ENCODE measurements around the gene BRIX1.

The BRIX1 gene, protein sequence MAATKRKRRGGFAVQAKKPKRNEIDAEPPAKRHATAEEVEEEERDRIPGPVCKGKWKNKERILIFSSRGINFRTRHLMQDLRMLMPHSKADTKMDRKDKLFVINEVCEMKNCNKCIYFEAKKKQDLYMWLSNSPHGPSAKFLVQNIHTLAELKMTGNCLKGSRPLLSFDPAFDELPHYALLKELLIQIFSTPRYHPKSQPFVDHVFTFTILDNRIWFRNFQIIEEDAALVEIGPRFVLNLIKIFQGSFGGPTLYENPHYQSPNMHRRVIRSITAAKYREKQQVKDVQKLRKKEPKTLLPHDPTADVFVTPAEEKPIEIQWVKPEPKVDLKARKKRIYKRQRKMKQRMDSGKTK

DNA sequence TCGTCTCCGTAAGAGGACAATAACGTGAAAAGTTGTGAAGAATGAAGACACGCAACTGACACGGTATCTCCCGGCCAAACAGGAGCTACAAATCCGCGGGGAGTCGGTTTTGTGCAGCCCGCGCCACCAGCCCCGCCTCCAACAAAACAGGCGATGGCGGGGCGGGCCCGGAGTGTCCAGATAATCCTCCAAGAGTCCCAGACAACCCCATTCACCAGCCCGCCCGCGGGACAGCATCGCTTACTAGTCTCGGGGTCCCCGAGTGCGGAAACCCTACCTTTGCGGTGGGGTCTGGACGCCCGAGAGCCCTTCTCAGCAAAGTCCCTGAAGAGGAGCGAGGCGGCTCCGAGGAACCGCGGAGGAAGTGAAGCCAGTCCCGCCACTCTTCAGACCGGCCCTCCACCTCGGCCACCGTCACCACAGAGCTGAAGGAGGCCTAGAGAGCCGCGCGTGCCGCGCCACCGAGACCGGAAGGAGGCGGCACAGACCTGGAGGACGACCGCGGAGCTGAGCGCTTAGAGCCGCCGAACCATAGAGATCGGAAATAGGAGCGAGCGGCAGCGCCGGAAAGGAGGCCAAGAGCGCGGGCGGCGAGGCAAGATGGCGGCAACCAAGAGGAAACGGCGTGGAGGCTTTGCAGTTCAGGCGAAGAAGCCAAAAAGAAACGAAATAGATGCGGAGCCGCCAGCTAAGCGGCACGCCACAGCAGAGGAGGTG, at the start of gene BRIX1, which contains the start of gene RAD1:
Gene BRIX1, plus strand, starts transcription at position 573 of the 717 bp plus-strand sequence. Its CDS starts 28 bp downstream, at position 601.
Gene RAD1, minus strand, starts transcription at position 366 of the 717 bp plus-strand sequence. CDS start 612 bp downstream, outside the sequence.
- DNase-seq (ENCODE audit: low spot score) = peak; percentile 91

- DNase-seq (ENCODE audit: low spot score) = no peak
These were observed 48.5 kb upstream of the BRIX1 start for GRCh38 chr5:34866989-34867471.

DNA sequence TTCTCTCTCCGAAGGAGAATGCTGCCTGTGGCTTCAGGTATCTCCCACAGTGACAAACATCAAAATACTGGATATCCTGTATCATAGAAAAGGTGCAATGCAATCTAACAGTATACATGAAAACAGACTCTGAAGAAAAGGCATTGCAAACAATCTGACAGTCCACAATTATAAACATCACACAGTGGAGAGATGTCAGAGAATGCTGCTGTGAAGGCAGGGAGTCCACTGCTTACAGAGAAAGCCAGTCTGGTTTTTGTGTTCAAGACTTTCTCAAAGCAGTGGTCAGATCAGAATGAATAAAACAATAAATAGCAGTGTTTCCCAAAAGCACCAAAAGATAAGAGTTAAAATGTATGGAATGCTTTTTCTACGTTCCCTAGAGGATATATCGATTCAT, 47.9 kb upstream of the BRIX1 start:
- DNase-seq (ENCODE audit: low spot score) = no peak

GRCh38 chr5:34868791-34869190, 46.7 kb upstream of the BRIX1 start:
- DNase-seq (ENCODE audit: low spot score) = no peak

GRCh38 chr5:34869256-34869655, 46.3 kb upstream of the BRIX1 start:
- no peak for DNase-seq (ENCODE audit: low spot score)

DNA sequence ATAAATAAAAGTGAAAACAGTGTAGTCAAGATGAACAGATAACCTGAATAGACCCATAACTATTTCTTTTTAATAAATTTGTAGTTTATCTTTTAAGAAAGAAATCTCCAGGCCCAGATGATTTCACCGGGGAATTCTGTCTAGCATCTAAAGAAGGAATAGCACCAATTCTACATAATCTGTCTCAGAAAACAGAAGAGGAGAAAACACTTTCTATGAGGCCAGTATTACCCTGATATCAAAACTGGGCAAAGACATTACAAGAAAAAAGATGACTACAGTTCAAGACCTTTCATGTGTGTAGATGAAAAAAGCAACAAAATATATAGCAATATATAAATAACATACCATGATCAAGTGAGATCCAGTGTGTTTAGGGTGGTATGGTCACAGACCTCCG, 45.1 kb upstream of the BRIX1 start:
- no peak for DNase-seq (ENCODE audit: low spot score)

GRCh38 chr5:34876275-34876674, 39.2 kb upstream of the BRIX1 start:
- no peak for DNase-seq (ENCODE audit: low spot score)

DNA sequence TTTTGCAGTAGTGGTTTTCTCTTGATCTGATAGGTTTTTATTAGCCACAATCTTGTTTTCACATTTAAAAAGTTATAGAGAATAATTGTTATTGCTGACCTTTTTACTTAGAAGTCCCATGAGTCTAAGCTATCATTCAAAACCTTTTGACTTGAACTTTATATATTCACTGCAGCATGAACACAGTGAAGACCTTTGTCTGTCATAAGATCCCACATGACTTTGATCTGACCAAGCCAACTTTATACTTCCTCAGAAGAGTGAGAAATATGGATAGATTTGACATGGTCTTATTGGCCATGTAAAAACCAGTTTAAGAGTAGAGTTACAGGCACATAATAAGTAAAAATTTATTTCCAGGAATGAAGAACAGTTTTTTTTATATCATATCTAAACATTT, 34.3 kb upstream of the BRIX1 start:
- no peak for DNase-seq (ENCODE audit: low spot score)

DNA sequence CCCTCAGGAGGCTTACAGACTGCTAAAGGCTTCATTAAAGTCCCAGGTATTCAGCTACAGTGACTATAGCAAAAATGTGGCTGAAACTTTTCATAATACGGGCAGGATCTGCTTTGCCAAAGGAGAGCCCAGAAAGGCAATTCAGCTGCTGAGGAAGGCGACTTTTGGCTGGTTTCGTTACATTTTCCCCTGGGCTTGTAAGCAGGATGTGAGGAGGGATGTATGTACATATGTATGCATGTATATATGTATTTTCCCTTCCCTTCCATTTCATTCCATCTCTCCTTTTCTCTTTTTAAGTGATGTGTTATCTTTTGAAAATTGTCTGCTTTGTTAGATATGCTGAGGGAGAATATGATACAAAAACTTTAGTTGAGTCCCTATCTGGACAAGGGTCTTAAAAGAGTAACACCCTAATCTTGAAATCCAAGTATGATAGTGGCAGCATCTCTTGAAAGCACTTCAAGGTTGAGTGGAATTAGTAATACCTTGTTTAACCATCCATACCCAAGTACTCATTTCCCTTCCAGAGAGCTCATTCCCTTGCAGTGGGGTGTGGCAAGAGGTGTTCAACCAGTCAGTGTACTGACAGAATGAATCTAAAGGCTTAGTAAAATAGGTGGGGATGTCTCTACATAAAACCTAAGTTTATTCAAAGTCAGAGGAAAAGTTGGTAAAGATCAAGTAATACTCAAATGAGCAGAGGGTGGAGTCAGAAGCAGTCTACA, 29.0 kb upstream of the BRIX1 start:
- DNase-seq (ENCODE audit: low spot score) = no peak

- no peak for DNase-seq (ENCODE audit: low spot score)
These were observed 26.1 kb upstream of the BRIX1 start for GRCh38 chr5:34889394-34889793.

- DNase-seq (ENCODE audit: low spot score) = no peak
These were observed 23.5 kb upstream of the BRIX1 start for GRCh38 chr5:34891981-34892380.

DNA sequence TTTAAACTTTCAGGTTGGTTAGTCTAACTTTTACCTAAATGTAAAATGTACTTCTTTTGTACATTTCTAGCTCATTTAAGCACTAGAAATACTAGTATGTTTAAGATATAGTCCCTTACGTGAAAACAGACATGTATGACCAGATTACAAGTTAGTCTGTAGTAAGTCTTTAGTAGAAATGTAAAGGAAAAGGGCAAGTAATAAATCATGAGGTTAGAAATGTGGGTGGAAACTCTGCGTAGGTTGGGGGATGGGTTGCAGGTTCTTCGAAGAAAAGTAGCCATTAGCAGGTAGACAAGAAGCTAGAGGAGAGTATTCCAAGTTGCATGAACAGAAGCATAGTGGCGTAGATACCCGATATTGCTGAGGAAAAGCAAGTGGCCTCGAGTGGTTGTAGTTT, 23.1 kb upstream of the BRIX1 start:
- no peak for DNase-seq (ENCODE audit: low spot score)

DNA sequence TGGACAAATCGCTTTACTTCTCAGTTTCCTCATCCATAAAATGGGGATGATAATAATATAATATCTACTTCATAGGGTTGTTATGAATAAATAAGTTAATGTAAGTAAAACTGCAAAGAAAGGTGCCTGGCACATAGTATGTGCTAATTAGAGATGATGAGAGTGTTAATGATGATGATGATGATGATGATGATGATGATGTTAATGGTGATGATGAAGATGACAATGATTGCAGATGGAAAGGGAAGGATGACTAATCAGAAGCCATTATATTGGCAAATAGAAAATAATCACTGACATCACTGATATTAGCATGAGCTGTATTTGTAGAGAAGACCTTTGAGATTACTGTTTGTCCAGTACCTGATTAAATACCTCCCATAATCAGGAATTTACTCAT, 20.8 kb upstream of the BRIX1 start:
- no peak for DNase-seq (ENCODE audit: low spot score)

GRCh38 chr5:34895641-34896419, 19.7 kb upstream of the BRIX1 start:
- no peak for DNase-seq (ENCODE audit: low spot score)

GRCh38 chr5:34897646-34898045, 17.9 kb upstream of the BRIX1 start:
- DNase-seq (ENCODE audit: low spot score) = no peak

DNA sequence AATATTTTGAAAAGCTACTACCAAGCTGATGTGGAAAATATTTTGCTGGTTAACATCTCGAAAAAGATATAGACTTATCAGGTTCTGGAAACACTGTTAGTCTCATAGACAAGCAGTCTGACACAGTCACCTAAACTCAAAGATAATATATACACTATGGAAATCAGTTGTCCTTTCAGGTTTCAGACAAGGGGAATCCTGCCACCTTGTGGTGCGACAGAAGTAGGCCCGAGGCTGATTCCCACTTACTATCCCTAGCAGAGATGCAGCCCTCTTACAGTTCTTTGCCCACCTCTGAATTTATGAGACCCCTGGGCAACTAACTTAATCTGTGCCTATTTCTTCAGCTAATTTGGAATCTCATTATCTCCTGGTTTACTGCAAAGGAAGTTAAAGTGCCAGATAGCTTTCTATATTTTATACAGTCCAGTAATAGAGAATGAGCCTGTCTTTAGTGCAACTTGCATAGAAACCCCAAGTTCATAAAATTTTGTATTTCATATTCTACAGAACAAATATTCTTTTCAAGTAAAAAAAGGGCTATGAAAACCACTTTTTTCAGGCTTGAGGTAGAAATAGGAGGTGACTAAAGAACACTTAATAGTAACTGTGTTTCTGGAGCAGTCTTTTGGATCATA, 17.1 kb upstream of the BRIX1 start:
- DNase-seq (ENCODE audit: low spot score) = peak; percentile 49

DNA sequence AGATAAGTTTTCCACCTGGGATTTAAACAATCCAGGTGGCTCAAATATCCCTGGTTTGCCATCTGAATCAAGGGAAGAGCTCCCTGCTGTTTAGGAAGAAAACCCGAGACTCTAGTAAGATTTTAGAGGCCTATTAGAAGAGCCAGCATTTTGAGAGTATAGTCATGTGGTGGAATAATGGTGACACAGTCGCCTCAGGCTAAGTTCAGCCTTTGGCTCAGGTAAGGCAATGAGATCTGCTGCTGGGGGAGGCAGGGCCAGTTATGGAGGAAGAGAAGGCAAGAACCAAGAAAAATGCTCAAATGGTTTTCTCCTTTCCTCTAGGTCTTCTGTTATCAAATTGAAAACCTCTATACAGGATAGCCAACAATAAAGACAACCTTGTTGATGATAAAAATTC, 16.4 kb upstream of the BRIX1 start:
- DNase-seq (ENCODE audit: low spot score) = no peak

GRCh38 chr5:34900652-34901051, 14.9 kb upstream of the BRIX1 start:
- no peak for DNase-seq (ENCODE audit: low spot score)

- DNase-seq (ENCODE audit: low spot score) = no peak
These were observed 12.3 kb upstream of the BRIX1 start for GRCh38 chr5:34903260-34903659.

DNA sequence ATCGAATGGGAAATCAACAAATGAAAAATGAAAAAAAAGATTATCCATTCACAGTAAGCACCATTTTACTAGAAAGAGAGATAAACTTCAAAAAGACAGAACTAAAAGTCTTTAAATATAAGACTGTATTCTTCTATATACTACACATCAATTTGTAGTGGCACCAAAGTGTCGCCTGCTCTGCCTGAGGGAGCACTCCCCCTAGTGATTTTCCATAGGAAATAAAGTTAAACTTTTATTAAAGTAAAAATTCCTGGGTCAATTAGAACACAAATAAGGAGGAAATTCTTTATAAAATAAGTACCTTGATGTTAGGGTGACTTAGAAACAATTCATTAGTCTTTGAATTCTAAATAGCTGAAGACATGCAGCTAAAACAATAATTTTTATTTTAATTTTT, 9.9 kb upstream of the BRIX1 start:
- no peak for DNase-seq (ENCODE audit: low spot score)

DNA sequence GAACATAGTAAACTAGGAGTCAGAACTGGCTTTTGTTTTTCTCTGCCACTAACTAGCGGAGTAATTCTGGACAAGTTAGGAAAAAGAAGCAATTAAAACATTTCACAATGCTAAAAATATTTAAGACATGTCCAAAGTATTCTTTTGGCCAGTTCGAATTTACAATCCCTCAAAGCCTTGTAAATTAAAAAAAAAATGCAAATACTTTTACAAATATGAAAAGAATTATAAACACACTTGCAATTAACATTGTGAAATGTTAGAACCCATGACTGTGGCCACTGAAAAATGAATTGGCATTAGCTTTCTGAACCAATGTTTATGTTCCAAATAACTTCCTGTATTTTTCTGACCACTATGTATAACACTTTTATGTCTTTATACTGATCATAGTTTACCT, 2.4 kb upstream of the BRIX1 start:
- DNase-seq (ENCODE audit: low spot score) = no peak
